GM21423 (cell line): Measurements from ENCODE around the gene SELENON.

ENCODE experiments used
- ATAC-seq: cut with Tn5 transposase; IDR thresholded peaks from one replicate; pipeline ENCODE4 v1.9.1; 2021; ENCODE audit warnings: mild to moderate bottlenecking, moderate library complexity; ENCODE audit not compliant: unreplicated experiment

Gene SELENON

GRCh38 chr1:25808481-25809244 is 8.7 kb downstream of the SELENON start:
- ATAC-seq, result no peak

- no peak for ATAC-seq
Observed at GRCh38 chr1:25809283-25809926, 9.4 kb downstream of the SELENON start.

DNA sequence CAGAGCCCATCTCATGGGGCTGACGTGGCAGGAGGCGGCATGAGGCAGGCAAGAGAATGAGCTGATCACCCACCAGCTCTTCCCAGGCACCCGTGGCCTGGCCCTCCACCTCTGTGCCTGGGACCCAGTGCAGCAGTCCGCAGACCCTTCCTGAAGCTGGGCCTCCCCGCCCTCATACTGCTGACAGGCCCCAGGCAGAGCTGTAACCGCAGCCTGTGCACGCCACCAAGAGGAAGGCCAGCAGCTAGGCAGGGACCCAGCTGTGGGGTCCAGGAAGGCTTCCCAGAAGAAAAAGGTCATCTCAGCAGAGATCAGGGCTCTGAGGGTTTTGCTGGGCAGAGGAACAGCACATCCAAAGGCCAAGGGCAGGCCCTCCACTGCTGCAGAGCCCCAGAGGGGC is 9.9 kb downstream of the SELENON start:
- ATAC-seq, result no peak

- ATAC-seq, result no peak
Observed at GRCh38 chr1:25810341-25811299, 10.6 kb downstream of the SELENON start.

DNA sequence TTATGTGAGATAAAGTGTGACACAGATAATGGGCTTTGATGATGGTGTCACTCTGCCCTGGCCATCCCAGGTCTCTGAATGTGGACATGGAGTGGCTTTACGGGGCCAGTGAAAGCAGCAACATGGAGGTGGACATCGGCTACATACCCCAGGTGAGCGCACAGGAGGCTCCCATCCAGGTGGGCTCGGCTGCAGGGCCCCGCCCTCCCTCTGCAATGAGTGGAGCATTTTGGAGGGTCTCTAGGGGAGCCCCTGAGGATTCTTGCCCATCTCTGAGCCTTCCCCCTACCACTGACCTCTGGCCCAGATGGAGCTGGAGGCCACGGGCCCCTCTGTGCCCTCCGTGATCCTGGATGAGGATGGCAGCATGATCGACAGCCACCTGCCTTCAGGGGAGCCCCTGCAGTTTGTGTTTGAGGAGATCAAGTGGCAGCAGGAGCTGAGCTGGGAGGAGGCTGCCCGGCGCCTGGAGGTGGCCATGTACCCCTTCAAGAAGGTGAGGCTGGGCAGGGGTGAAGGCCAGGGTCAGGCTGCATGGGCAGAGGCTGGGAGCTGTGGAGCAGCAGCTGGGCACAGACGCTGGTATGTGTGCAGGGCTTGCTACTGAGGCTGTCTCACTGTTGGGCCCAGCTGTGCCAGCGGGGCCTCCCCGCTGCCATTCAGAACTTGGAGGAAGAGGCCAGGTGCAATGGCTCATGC is 11.5 kb downstream of the SELENON start:
- ATAC-seq, result no peak

DNA sequence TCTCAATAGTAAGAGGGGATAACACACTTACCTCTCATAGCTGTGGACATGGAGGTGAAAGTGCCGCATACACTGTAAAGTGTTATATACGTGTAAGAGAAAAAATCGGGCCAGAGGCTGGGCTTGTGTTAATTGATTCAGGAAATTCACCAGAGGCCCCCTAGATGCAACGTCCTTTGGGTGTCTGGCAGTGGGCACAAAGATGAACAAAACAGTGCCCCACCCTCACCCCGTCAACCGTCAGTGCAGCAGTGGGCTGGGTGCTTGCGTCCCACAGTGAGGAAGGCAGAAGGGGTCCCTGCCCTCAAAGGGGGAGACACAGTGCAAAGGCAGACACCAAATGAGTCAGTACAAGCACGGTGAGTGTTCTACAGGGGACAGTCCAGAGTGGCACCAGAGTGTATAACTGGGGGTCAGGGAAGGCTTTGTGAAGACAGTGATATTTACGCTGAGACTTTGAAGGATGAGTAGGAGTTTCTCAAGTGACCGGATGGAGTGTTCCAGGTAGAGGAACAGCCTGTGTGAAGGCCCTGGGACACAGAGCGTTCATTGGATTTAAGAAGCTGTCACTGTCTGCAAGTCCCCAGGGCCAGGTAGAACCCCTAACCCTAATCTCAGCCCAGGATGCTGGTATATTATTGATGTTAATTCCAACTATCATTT is 13.2 kb downstream of the SELENON start:
- no peak for ATAC-seq

GRCh38 chr1:25813734-25814471 is 13.9 kb downstream of the SELENON start:
- no peak for ATAC-seq

- no peak for ATAC-seq
Observed at GRCh38 chr1:25814549-25815087, 14.6 kb downstream of the SELENON start.

DNA sequence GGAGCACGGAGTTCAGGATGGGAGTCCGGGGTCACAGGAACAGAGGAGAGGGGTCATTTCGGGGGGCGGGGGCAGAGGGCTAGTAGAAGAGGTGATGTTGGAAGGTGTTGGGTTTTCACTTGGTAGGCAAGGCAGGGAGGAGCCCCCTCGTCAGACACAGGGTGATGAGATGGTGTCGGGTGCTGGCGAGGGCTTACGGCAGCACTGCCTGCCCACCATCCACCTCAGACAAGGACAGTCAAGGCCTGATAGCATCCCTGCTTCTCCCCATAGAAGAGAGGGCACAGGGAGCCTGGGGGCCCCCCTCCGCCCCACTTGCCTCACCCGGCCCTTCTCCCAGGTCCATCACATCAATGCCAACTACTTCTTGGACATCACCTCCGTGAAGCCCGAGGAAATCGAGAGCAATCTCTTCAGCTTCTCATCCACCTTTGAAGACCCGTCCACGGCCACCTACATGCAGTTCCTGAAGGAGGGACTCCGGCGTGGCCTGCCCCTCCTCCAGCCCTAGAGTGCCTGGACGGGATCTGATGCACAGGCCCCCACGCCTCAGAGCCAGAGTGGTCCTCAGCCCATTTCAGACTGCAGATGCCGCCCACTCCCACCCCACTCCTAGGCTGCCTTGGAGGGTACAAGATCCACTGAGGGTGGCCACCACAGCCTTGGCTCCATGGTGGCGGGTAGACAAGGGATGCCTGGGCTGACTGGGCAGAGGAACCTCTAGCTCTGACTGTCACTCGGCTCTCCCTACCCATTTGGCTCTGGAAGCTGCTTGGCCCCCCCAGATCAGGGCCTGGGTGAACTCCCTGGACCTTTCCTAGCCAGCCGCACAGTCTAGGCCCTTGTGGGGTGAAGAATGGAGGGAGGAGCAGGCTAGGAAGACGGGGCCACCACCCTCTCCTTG is 15.5 kb downstream of the SELENON start:
- no peak for ATAC-seq

GRCh38 chr1:25816112-25816718 is 16.2 kb downstream of the SELENON start:
- no peak for ATAC-seq

DNA sequence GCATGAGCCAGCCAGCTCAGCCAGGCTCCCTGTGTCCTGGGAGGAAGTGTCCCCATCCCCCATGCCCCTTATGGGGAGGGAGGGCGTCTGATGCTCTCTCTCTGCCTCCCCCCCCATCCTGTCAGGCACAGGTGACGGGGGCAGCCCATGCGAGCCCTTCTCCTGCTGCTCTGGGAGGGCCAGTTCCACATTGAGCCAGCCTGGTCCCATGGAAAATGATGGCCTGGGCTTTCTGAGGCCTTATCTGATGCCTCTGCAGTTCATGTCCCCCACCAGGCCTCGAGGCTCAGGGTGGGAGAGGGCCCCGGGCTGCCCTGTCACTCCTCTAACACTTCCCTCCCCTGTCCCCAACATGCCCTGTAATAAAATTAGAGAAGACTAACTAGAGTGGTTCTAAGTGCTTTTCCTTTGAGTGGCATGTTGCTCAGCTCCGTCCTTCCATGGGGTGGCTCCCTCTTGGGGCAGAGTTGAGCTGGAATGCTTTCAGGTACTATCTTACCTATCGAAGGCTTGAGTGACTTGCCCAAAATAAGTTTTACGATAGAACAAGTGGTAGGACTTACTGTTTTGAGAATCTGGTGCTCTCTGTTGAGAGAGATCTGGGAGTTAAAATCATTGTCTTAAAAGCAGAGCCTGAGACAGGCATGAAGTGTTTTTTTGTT is 18.0 kb downstream of the SELENON start:
- no peak for ATAC-seq

DNA sequence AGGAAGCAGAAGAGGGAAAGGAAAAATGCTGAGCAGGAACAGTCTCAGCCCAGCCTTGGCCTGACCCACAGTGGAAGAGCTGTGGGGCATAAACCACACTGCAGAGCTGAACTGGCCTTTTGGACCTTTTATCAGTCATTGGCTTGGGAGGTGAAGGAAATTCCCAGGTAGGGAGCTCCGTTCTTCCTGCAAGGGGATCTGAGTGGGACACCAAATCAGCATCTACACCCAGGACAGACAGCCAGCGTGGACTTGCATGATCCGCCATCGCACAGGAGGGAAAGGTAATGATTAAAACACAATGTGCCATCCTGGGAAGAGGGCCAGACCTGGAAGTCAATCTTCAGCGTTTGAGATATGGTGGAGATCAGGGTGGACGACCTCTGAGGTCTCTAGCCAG is 18.6 kb downstream of the SELENON start:
- ATAC-seq, result no peak

GRCh38 chr1:25819491-25820246 is 19.7 kb downstream of the SELENON start, which contains the start of gene MTFR1L:
Gene MTFR1L (plus strand): TSS chr1:25819954. CDS start chr1:25823105, 3,151 bp downstream.
- peak; percentile 76 for ATAC-seq

DNA sequence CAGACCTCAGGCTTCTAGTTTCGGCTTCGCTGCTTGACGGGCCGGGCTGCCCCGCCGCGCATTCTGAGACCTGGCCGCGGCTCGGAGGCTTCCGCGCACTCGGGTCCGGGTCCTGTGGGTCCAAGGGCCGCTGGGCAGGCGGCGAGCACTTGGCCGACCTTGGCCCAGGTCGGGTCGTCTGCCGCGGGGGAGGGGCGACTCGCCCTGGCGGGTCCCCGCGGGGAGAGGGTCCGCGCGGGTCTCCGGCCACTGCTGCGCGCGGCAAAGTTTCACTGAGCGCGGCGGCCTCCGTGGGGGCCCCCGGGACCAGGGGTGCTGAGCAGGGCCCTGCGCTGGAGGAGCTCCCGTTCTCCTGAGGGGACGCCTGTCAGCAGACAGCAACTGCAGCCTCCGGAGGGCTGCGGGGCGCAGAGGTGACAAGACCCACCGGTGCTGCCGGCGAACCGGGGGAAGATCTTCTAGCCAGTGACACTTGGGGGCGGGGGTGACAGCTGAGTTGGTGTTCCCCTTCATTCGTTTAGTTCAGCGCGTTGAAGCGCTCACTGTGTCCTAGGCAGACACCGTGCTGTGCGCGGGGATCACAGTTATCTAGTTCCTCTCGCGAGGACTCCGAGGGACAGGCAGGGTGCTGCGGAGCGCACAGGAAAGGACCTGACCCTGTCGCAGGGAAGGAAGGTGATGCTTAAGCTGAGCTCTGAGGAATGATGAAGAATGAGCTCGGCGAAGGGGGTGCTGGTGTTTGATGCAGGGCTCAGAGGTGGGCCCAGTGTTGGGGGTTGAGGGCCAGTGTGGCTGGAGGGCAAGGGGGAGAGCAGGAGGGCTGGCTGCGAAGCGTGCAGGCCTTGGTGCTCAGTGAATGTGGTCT is 20.5 kb downstream of the SELENON start:
- peak; percentile 40 for ATAC-seq

- ATAC-seq, result no peak
Observed at GRCh38 chr1:25821112-25821476, 21.1 kb downstream of the SELENON start.
